Femur (tissue), 1 donor: Measurements from ENCODE around the gene PAM.
"Not testable (repeated sequence)": the region's sequence is repeated elsewhere in the genome, so short reads cannot be mapped to it uniquely, and the experiment has no call there.

Experiments used
- DNase-seq: peaks from one replicate; pipeline ENCODE4 v3.0.0-alpha.2; 2017

The PAM gene

DNA sequence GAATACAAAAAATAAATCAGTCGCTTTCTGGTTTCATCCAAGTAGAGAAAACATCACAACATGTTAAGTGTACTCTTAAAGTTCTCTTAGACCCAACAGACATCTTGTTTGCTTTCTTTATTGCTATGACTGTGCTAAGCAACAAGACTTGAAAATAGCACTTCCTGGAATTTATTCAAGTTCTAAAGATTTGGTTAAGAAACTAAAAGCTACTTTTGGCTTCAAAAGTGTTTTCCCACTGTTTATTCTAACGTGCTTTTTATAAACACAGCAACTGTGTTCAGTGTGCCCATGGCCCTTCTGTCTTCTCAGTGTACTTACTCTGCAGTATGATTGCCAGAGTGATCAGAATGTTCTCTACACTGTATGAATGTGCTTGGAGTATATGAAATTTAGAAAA is 255.1 kb downstream of the PAM start:
- no peak for DNase-seq

- no peak for DNase-seq
These were observed 258.9 kb downstream of the PAM start for GRCh38 chr5:103013933-103014552.

GRCh38 chr5:103014983-103015382 is 259.9 kb downstream of the PAM start:
- DNase-seq, result no peak

DNA sequence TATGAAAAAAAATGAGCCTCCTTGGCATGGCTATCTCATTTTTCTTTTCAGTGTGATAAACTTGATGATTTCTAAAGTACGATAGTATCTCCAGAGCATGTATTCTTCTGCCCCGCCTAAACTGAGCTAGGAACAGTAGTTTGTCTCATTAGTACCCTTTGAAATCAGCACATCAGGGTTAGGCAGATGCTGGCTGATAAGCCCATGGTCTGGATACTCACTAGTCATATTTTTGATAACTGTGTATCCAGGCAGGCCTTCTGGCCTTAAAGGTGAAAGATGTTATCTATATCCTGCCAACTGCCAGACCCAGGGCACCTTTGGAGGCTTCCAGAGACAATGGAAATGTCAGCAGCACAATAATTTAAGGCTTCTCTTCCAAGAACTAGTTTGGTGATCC is 261.1 kb downstream of the PAM start:
- DNase-seq, result no peak

- no peak for DNase-seq
These were observed 264.7 kb downstream of the PAM start for GRCh38 chr5:103019804-103020203.

GRCh38 chr5:103021314-103021713 is 266.2 kb downstream of the PAM start:
- no peak for DNase-seq

DNA sequence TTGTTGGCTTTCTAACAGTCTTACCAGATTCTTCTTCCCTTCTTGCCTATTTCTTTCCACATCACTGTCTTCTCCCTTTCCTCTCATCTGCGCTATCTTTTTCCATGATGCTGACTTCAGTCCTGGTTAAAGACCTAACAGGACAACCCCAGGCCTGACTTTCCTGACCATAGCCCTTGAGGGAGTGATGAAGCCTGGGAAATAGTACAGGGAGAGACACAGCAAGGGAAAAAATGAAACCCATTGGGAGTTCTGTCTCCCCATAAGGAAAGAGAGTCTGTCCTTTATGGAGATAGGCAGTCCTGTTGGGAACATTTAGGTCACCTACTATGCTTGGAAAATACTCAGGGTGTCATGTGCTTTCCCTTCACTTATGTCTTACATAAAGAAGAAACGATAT is 272.2 kb downstream of the PAM start:
- no peak for DNase-seq

- no peak for DNase-seq
These were observed 276.5 kb downstream of the PAM start for GRCh38 chr5:103031607-103032006.

- no peak for DNase-seq
These were observed 278.6 kb downstream of the PAM start for GRCh38 chr5:103033696-103034095.

- DNase-seq, result no peak
These were observed 279.7 kb downstream of the PAM start for GRCh38 chr5:103034662-103035392.

GRCh38 chr5:103035701-103036100 is 280.6 kb downstream of the PAM start:
- no peak for DNase-seq

- DNase-seq, result no peak
These were observed 281.5 kb downstream of the PAM start for GRCh38 chr5:103036601-103037000.

GRCh38 chr5:103037673-103038455 is 282.8 kb downstream of the PAM start:
- no peak for DNase-seq

DNA sequence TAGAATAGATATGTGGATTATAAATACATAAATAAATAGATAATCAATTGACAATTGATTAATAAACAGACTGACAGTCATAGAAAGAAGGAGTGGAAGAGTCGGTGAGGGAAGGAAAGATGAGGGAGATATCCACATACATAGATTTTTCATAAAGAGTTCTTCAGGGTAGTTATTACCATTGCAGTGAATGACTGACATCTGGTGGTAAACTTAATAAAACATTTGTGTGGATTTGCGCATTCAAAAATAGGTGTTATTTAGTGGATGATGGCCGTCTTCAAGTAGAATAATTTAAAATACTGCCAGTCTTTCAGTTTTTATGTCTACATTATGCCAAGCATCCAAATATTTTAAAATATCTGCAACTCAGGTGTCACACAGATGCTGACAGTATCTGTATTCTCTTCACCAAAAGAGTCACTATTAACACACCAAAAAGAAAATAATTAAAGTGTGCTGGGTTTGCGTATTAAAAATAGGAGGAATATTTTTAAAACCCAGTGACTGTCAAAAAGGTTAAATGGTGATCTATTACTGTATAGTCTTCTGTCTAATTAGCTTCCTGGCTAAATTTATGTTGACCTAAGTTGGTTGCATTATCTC is 286.1 kb downstream of the PAM start:
- DNase-seq, result no peak

DNA sequence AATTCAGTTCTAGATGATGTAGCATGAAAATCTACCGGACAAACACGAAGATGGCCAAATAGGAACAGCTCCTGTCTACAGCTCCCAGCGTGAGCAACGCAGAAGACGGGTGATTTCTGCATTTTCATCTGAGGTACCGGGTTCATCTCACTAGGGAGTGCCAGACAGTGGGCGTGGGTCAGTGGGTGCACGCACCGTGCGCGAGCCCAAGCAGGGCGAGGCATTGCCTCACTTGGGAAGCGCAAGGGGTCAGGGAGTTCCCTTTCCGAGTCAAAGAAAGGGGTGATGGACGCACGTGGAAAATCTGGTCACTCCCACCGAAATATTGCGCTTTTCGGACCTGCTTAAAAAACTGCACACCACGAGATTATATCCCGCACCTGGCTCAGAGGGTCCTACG is 291.6 kb downstream of the PAM start:
- DNase-seq, result not testable (repeated sequence)

DNA sequence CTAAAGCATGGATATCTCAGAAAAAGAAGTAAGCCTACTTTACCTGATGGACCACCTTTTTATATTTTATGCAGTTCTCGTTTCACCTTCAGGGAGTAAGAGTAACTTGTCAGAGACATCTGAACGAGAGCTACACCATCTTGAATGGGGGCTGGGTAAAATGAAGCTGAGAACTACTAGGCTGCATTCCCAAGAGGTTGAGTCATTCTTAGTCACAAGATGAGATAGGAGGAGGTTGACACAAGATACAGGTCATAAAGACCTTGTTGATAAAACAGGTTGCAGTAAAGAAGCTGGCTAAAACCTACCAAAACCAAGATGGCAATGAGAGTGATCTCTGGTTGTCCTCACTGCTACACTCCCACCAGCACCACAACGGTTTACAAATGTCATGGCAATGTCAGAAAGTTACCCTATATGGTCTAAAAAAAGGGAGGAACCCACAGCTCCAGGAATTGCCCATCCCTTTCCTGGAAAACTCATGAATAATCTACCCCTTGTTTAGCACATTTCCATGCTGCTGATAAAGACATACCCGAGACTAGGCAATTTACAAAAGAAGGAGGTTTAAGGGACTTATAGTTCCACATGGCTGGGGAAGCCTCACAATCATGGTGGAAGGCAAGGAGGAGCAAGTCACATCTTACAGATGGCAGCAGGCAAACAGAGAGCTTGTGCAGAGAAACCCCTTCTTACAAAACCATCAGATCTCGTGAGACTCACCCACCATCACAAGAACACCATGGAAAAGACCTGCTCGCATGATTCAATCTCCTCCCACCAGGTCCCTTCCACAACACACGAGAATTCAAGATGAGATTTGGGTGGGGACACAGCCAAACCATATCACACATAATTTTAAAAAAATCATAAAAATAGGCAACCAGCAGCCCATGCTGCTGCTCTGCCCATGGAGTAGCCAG is 302.4 kb downstream of the PAM start:
- DNase-seq, result no peak

DNA sequence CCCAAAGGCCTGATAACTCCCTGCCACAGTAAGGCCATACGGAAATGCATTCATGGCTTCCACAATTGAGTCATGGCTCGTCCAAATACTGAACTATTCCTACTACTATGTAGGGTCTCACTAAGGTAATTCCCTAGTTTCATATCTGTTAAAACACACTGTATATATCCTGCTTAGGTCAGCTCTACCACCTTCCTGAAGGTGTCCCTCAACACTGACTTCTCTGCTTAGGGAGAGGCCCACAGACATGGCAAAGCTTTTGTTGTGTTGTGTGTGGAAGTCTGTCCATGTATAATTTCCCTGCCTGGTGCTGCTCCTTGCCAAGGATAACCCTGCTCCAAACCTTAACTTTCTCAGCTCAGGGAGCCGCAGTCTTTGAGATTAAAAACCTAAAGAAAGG is 304.4 kb downstream of the PAM start:
- no peak for DNase-seq

DNA sequence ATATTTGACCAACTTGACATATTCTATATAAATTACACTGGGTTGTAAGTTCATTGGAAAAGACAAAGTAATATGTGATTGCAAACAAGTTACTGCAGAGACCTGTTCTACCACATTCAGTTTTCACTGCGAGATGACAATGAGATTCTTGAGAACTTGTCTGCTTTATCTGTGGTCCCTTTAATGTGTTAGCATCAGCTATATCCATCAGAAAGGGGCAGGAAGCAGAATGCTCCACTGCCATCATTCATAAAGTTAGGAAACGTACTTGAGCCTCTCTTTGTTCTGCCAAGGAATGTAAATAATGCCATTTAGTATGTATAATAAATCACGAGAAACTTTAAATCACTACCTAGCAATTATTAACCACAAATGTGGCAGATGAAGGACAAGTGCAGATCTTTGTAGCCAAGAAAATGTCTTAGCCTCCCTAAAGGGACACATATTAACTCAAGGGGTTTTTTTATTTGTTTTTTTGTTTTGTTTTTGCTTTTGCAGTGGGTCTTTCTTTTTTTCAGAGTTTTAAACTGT is 305.4 kb downstream of the PAM start:
- DNase-seq, result no peak

DNA sequence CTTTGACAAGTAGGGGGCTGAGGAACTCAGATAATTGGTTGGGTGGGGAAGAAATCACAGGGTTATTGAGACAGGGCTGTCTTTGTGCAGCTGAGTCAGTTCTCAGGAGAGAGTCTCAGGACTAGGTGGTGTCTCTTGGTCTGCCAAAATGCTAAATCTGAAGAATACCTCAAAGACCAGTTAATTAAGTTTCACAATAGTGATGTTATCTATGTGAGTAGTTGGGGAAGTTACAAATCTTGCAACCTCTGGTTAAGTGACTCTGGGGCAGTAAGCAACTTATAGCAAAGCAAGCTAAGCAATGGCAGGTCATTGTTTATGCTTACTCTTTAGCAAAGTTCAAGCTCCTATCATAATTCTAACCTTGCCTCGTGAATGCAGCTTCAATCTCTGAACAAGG is 311.2 kb downstream of the PAM start:
- no peak for DNase-seq

DNA sequence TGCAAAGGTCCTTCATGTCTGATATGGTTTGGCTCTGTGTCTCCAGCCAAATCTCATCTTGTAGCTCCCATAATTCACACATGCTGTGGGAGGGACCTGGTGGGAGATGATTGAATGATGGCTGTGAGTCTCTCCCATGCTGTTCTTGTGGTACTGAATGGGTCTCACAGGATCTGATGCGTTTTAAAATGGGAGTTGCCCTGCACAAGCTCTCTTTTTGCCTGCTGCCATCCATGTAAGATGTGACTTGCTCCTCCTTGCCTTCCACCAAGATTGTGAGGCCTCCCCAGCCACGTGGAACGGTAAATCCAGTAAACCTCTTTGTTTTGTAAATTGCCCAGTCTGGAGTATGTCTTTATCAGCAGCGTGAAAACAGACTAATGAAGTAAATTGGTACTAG is 318.4 kb downstream of the PAM start:
- DNase-seq, result not testable (repeated sequence)

DNA sequence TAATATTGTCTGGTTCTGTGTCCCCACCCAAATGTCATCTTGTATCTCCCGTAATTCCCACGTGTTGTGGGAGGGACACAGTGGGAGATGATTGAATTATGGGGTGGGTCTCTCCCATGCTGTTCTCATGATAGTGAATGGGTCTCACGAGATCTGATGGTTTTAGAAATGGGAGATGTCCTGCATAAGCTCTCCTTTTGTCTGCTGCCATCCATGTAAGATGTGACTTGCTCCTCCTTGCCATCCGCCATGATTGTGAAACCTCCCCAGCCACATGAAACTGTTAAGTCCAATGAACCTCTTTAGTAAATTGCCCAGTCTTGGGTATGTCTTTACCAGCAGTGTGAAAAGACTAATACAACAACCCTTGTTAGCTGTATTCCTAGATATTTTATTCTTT is 320.3 kb downstream of the PAM start:
- DNase-seq, result no peak
